Choroid plexus epithelial cell (primary cell): Measurements from ENCODE around the gene ARID5B.

Source experiments
- DNase-seq: peaks from one replicate; pipeline ENCODE4 v3.0.0-alpha.2; 2010; ENCODE audit warnings: low read depth
- H3K4me3 ChIP-seq: 2 replicates; pipeline ENCODE4 v1.5.1; 2011; ENCODE audit warnings: low read depth, mild to moderate bottlenecking, control low read depth, low read length, moderate library complexity
- CTCF ChIP-seq: conservative IDR thresholded peaks from 2 replicates; pipeline ENCODE4 v1.5.1; 2011; ENCODE audit warnings: low read depth, mild to moderate bottlenecking, control low read depth, inconsistent platforms, low read length, moderate library complexity

ARID5B gene

GRCh38 chr10:61989995-61990760, 88.7 kb downstream of the ARID5B start:
- no peak for DNase-seq
- no peak overlapping the region for H3K4me3 ChIP-seq
- TF ChIP-seq CTCF, result no peak

GRCh38 chr10:61990761-61991135, 89.2 kb downstream of the ARID5B start:
- H3K4me3 ChIP-seq, result no peak overlapping the region
- TF ChIP-seq CTCF, result no peak
- peak; percentile 76 for DNase-seq

- no peak overlapping the region for H3K4me3 ChIP-seq
- no peak for TF ChIP-seq CTCF
- DNase-seq, result no peak
Observed at GRCh38 chr10:61991166-61991565, 89.7 kb downstream of the ARID5B start.

- TF ChIP-seq CTCF, result no peak
- DNase-seq, result peak; percentile 81
- no peak overlapping the region for H3K4me3 ChIP-seq
Observed at GRCh38 chr10:61992059-61992460, 90.6 kb downstream of the ARID5B start.

GRCh38 chr10:61992671-61993668, 91.5 kb downstream of the ARID5B start:
- peak; percentile 99 for DNase-seq
- peak overlapping the region; percentile 22 for H3K4me3 ChIP-seq
- no peak for TF ChIP-seq CTCF

GRCh38 chr10:61993711-61994401, 92.4 kb downstream of the ARID5B start:
- DNase-seq, result peak; percentile 87
- no peak overlapping the region for H3K4me3 ChIP-seq
- no peak for TF ChIP-seq CTCF
